Epithelial cell of esophagus (primary cell): Measurements from ENCODE around the gene GNGT2.
A peak's percentile ranks its signal among the peaks of the same experiment; 100 is the strongest.
"Not testable (repeated sequence)": the region's sequence is repeated elsewhere in the genome, so short reads cannot be mapped to it uniquely, and the experiment has no call there.

Experiments used
- DNase-seq: peaks from one replicate; pipeline ENCODE4 v3.0.0; 2010; ENCODE audit warnings: low read depth
- H3K4me3 ChIP-seq: 2 replicates; pipeline ENCODE4 v1.5.1; 2011; ENCODE audit warnings: mild to moderate bottlenecking, low read length, control low read depth
- CTCF ChIP-seq: IDR thresholded peaks from 2 replicates; pipeline ENCODE4 v1.5.1; 2011; ENCODE audit warnings: low read depth, mild to moderate bottlenecking, low read length, control low read depth, inconsistent platforms; ENCODE audit not compliant: insufficient read depth; ENCODE audit errors: missing control alignments

GNGT2 gene

GRCh38 chr17:49180303-49180702 is 30.1 kb downstream of the GNGT2 start:
- peak; percentile 66 for TF ChIP-seq CTCF
- H3K4me3 ChIP-seq: no peak overlapping the region
- DNase-seq: peak; percentile 44

GRCh38 chr17:49175978-49176377 is 34.4 kb downstream of the GNGT2 start:
- not testable (repeated sequence) for DNase-seq, H3K4me3 ChIP-seq

- not testable (repeated sequence) for H3K4me3 ChIP-seq, DNase-seq
These were observed 39.7 kb downstream of the GNGT2 start for GRCh38 chr17:49170711-49171110.

GRCh38 chr17:49170216-49170615 is 40.2 kb downstream of the GNGT2 start:
- H3K4me3 ChIP-seq: no peak overlapping the region
- no peak for TF ChIP-seq CTCF
- no peak for DNase-seq

GRCh38 chr17:49168706-49169105 is 41.7 kb downstream of the GNGT2 start:
- no peak overlapping the region for H3K4me3 ChIP-seq
- DNase-seq: no peak
- no peak for TF ChIP-seq CTCF

- TF ChIP-seq CTCF: no peak
- no peak for DNase-seq
- no peak overlapping the region for H3K4me3 ChIP-seq
These were observed 45.2 kb downstream of the GNGT2 start for GRCh38 chr17:49165143-49165542.

- no peak overlapping the region for H3K4me3 ChIP-seq
- no peak for DNase-seq
- TF ChIP-seq CTCF: no peak
These were observed 47.5 kb downstream of the GNGT2 start for GRCh38 chr17:49162866-49163265.

- DNase-seq: no peak
- TF ChIP-seq CTCF: no peak
- no peak overlapping the region for H3K4me3 ChIP-seq
These were observed 52.6 kb downstream of the GNGT2 start for GRCh38 chr17:49157784-49158183.
